SK-N-SH (cell line): ENCODE data around the gene BBX. TPM values are rescaled to one million over a fixed set of nuclear protein-coding genes. Genes with fewer than 3 reads are reported as not detected.
A peak's percentile ranks its signal among the peaks of the same experiment; 100 is the strongest.

Source experiments
- CTCF ChIA-PET: fragments of 300-600, 350-600 bp; formaldehyde crosslinking; extraction: SDS; loops from one replicate; lab custom pipeline; 2021; lab: Yijun Ruan, JAX
- POLR2A ChIA-PET: fragments of 350-600 bp; sonication (Branson Sonifier 250); formaldehyde crosslinking; extraction: SDS; loops from one replicate; lab custom pipeline; 2020; ENCODE audit warnings: antibody characterized with exemption, inconsistent platforms; lab: Yijun Ruan, JAX
- DNase-seq: peaks from one replicate; pipeline ENCODE4 v3.0.0; 2012
- H2AFZ ChIP-seq: fragments of 200-600 bp; sonication (generic); 2 replicates; pipeline ENCODE4 v1.8.1; 2016; ENCODE audit warnings: antibody characterized with exemption, mild to moderate bottlenecking, low read depth
- H3F3A ChIP-seq: fragments of 200-600 bp; sonication (generic); replicated peaks from 2 replicates; pipeline ENCODE3; 2016; ENCODE audit warnings: antibody characterized with exemption, mild to moderate bottlenecking; ENCODE audit not compliant: insufficient read depth
- H3K27ac ChIP-seq, 2 experiments: fragments of 200-500 bp in 1 of 2; fragments of 200-600 bp in 1 of 2; sonication (Bioruptor generic) in 1 of 2; sonication (generic), shearing (Covaris generic) in 1 of 2; 2 replicates each; pipeline versions ENCODE4 v1.5.1 to v1.6.1; 2014 to 2016; ENCODE audit warnings: low read depth in 2 of 2, inconsistent platforms in 1 of 2, low read length in 1 of 2, mild to moderate bottlenecking in 1 of 2, mixed read lengths in 1 of 2
- H3K27me3 ChIP-seq: fragments of 200-600 bp; sonication (generic), shearing (Covaris generic); 2 replicates; pipeline ENCODE4 v1.6.1; 2016; ENCODE audit warnings: mixed run types; ENCODE audit not compliant: insufficient read depth
- H3K36me3 ChIP-seq, 2 experiments: fragments of 200-500 bp in 1 of 2; fragments of 200-600 bp in 1 of 2; sonication (Bioruptor generic) in 1 of 2; sonication (generic) in 1 of 2; replicated peaks in 1 of 2; 2 replicates each; pipeline versions ENCODE3 to v1.5.1; 2014 to 2016; ENCODE audit warnings: low read length in 1 of 2, mild to moderate bottlenecking in 1 of 2; ENCODE audit not compliant: insufficient read depth in 2 of 2, control insufficient read depth in 1 of 2
- H3K4me1 ChIP-seq, 2 experiments: fragments of 200-500 bp in 1 of 2; fragments of 200-600 bp in 1 of 2; sonication (Bioruptor generic) in 1 of 2; sonication (generic), shearing (Covaris generic) in 1 of 2; 2 replicates each; pipeline versions ENCODE4 v1.5.1 to v1.6.1; 2014 to 2016; ENCODE audit warnings: low read depth in 1 of 2, low read length in 1 of 2, mixed run types in 1 of 2; ENCODE audit not compliant: insufficient read depth in 2 of 2, control insufficient read depth in 1 of 2
- H3K4me2 ChIP-seq: fragments of 200-600 bp; sonication (generic), shearing (Covaris generic); 2 replicates; pipeline ENCODE4 v1.6.1; 2017; ENCODE audit warnings: mixed run types
- H3K4me3 ChIP-seq, 2 experiments: fragments of 200-500 bp in 1 of 2; fragments of 200-600 bp in 1 of 2; sonication (Bioruptor generic) in 1 of 2; sonication (generic), shearing (Covaris generic) in 1 of 2; 2 replicates each; pipeline versions ENCODE4 v1.5.1 to v1.8.1; 2014 to 2016; ENCODE audit warnings: low read depth in 2 of 2, inconsistent platforms in 1 of 2, low read length in 1 of 2, mild to moderate bottlenecking in 1 of 2, mixed read lengths in 1 of 2, moderate library complexity in 1 of 2
- H3K79me2 ChIP-seq: fragments of 200-600 bp; sonication (generic); 2 replicates; pipeline ENCODE4 v1.8.1; 2017; ENCODE audit warnings: mild to moderate bottlenecking; ENCODE audit not compliant: insufficient read depth
- H3K9ac ChIP-seq: fragments of 200-600 bp; sonication (generic); 2 replicates; pipeline ENCODE4 v1.6.1; 2017; ENCODE audit warnings: mixed run types
- H3K9me2 ChIP-seq: fragments of 200-600 bp; sonication (generic); 2 replicates; pipeline ENCODE4 v1.6.1; 2017; ENCODE audit warnings: mixed run types
- H3K9me3 ChIP-seq: fragments of 200-600 bp; sonication (generic); 2 replicates; pipeline ENCODE4 v1.6.1; 2017; ENCODE audit warnings: mixed run types, mild to moderate bottlenecking, moderate library complexity
- H4K20me1 ChIP-seq: fragments of 200-600 bp; sonication (generic); 2 replicates; pipeline ENCODE4 v1.6.1; 2017; ENCODE audit warnings: mild to moderate bottlenecking, mixed run types; ENCODE audit not compliant: insufficient read depth
- CHD2 ChIP-seq: fragments of 150-350 bp; IDR thresholded peaks from 2 replicates; pipeline ENCODE4 v1.6.1; 2018; ENCODE audit warnings: low read length; ENCODE audit not compliant: partially characterized antibody
- EZH2phosphoT487 ChIP-seq: fragments of 200-600 bp; sonication (generic); IDR thresholded peaks from 2 replicates; pipeline ENCODE4 v1.6.1; 2017; ENCODE audit warnings: low read depth, mixed run types, mild to moderate bottlenecking, antibody characterized with exemption, moderate library complexity, borderline replicate concordance
- MXI1 ChIP-seq: IDR thresholded peaks from 2 replicates; pipeline ENCODE4 v1.6.1; 2012; ENCODE audit warnings: mild to moderate bottlenecking, low read depth, low read length, improper control_type of control experiment
- NFIC ChIP-seq: IDR thresholded peaks from 2 replicates; pipeline ENCODE4 v1.4.0; 2012; ENCODE audit warnings: borderline replicate concordance
- TAF1 ChIP-seq: IDR thresholded peaks from 2 replicates; pipeline ENCODE4 v1.6.1; 2012; ENCODE audit warnings: low read depth, mild to moderate bottlenecking, low read length, moderate library complexity, borderline replicate concordance
- TCF12 ChIP-seq: IDR thresholded peaks from 2 replicates; pipeline ENCODE4 v1.4.0; 2012
- YY1 ChIP-seq: IDR thresholded peaks from 2 replicates; pipeline ENCODE4 v1.4.0; 2012; ENCODE audit warnings: low read depth, mild to moderate bottlenecking
- WGBS: methylation state at CpG from one replicate; pipeline ENCODE4 v1.1.6; 2017; ENCODE audit warnings: low lambda C conversion rate; 5-methylcytosine and 5-hydroxymethylcytosine counted together
- polyA plus RNA-seq, 3 experiments: library from polyadenylated mRNA; depleted of rRNA; stranded (reverse); fragments of >200 nt; gene quantifications; 2 replicates each; pipeline ENCODE4 v1.2.3, GENCODE V29; 2012
- TF ChIP-seq, protein P1 (sequence below): IDR thresholded peaks from 2 replicates; pipeline ENCODE4 v1.4.0; 2012; ENCODE audit warnings: low read depth, borderline replicate concordance
- TF ChIP-seq, protein P2 (sequence below): IDR thresholded peaks from 2 replicates; pipeline ENCODE4; 2012

BBX gene
- polyA plus RNA-seq, 1 of the 3 experiments (the other 2 are of a cell fraction), result 14.2 TPM

DNA sequence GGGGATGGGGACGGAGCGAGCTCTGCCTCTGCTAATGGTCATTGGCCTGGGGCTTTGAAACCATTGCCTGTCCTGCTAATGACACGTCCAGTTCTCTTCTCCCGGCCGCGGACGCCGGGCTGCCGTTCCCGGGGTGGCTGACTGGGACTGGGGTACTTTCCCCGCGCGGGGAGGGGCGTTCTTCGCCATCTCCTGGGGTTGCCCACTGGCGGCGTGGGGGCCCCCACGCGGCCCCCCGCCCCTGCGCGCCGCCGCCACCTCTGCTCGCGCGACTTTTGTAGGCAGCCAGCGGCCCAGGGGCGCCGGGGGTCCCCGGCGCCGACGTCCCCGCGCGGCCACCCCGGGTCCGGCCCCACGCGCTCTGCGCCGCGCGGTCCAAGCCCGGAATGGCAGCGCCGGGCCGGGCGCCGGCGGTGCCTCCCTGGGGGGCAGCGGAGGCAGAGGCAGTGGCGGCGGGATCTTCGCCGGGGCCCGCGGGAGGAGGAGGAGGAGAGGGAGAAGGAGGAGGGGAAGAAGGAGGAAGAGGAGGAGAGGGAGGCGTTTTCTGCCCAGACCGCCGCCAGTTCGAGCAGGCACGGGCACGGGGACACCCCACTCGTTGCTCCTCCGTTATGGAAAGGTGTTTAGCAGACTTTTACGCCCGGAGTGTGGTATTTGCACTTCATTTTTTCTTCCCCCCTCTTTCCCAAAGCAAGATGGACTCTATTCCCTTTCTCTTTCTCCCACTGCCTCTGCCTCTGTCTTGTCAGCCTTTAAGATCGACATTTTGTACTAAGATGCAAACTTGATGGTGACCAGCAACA lies 2.3 kb downstream of the BBX start:
- Histone ChIP-seq H3K27me3 (no peaks in the 10 kb centered on the region), H3K4me1 (peaks cover 6 to 9% of the 10 kb centered on the region in 2 experiments; a peak in 3 of 4 replicates), H3K4me3 (peak overlapping the region; percentile 78 to 89), H3K79me2 (peaks cover 37% of the 10 kb centered on the region), H3K9me2 (no peaks in the 10 kb centered on the region), H2AFZ (peak overlapping the region; percentile 95), H3K36me3 (peaks cover 18 to 23% of the 10 kb centered on the region in 2 experiments), H3K9ac (peak overlapping the region; percentile 85), H3K9me3 (no peaks in the 10 kb centered on the region), H3F3A (peaks cover 9% of the 10 kb centered on the region), H4K20me1 (no peaks in the 10 kb centered on the region), H3K4me2 (peak overlapping the region; percentile 97), H3K27ac (peak overlapping the region; percentile 86 to 92)
- WGBS, result 1% methylated on average over 15 of the region's 70 CpGs
- peak; percentile 82 for DNase-seq
- POLR2A ChIA-PET, result interaction anchor here (2.1 kb wide), 1 partner anchor 94 kb away, joined by 18 read pairs; no protein-coding TSS in a partner anchor
- CTCF ChIA-PET, result interaction anchor here (0.8 to 1.5 kb wide), 4 partner anchors 49 to 289 kb away, joined by 3 to 5 read pairs (median 4); no protein-coding TSS in a partner anchor
- TF ChIP-seq NFIC, result no peak
- peak; percentile 37 for TF ChIP-seq MXI1
- TF ChIP-seq CHD2, result peak; percentile 68

DNA sequence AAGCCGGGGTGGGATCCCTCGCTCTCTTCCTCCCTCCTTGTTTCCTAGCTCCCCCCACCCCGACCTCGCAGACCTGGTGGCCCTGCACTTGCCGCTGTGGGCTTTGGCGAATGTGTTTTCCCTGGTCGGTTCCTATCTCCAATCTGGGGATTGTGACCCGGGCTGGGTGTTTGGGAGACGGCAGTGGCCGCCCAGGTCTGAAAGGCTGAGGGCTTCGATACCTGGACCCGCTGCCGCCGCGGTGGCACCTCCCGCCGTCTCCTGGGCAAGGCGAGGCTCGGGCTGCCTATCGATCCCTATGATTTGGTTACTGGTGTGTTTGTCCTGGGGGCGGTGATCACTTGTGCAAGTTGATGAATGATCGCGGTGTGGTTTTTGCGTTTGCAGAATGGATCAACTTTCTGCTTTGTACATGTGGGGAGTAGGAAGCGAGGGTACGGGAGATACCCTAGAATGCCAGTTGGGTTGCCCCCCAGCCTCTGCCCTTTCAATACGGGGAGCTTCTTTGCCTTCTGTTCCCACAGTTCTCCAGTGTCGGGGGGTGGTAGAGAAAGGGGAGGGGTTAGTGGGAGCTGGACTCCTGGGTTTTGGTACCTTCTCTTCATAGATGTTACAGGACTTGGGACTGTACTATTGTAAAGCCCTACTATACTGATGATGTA lies 3.0 kb downstream of the BBX start:
- no peaks in the 10 kb centered on the region for H3K9me3 ChIP-seq
- peaks cover 6 to 9% of the 10 kb centered on the region in 2 experiments; a peak in 3 of 4 replicates for H3K4me1 ChIP-seq
- CTCF ChIA-PET, result interaction anchor here (1.0 to 1.5 kb wide), 3 partner anchors 105 to 290 kb away, joined by 3 to 5 read pairs (median 5); no protein-coding TSS in a partner anchor
- POLR2A ChIA-PET, result interaction anchor here (2.1 kb wide), 1 partner anchor 94 kb away, joined by 18 read pairs; no protein-coding TSS in a partner anchor
- peak overlapping the region; percentile 86 to 92; a peak in 2 of 4 replicates for H3K27ac ChIP-seq
- peak overlapping the region; percentile 97 for H3K4me2 ChIP-seq
- H3K36me3 ChIP-seq, result peaks cover 18 to 24% of the 10 kb centered on the region in 2 experiments
- WGBS, result 12% methylated on average over 28 of the region's 28 CpGs
- peak overlapping the region; percentile 95 for H2AFZ ChIP-seq
- peak; percentile 55 for DNase-seq
- no peaks in the 10 kb centered on the region for H3K27me3 ChIP-seq
- no peaks in the 10 kb centered on the region for H4K20me1 ChIP-seq
- TF ChIP-seq TAF1 (no peak), YY1 (no peak), EZH2phosphoT487 (no peak), TCF12 (no peak), CHD2 (no peak)
- TF ChIP-seq, protein P1, sequence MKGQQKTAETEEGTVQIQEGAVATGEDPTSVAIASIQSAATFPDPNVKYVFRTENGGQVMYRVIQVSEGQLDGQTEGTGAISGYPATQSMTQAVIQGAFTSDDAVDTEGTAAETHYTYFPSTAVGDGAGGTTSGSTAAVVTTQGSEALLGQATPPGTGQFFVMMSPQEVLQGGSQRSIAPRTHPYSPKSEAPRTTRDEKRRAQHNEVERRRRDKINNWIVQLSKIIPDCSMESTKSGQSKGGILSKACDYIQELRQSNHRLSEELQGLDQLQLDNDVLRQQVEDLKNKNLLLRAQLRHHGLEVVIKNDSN, result no peak
- TF ChIP-seq, protein P2, sequence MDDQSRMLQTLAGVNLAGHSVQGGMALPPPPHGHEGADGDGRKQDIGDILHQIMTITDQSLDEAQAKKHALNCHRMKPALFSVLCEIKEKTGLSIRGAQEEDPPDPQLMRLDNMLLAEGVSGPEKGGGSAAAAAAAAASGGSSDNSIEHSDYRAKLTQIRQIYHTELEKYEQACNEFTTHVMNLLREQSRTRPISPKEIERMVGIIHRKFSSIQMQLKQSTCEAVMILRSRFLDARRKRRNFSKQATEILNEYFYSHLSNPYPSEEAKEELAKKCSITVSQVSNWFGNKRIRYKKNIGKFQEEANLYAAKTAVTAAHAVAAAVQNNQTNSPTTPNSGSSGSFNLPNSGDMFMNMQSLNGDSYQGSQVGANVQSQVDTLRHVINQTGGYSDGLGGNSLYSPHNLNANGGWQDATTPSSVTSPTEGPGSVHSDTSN, result no peak
- H3K4me3 ChIP-seq, result peak overlapping the region; percentile 78 to 89
- H3K9ac ChIP-seq, result peak overlapping the region; percentile 85
- H3K79me2 ChIP-seq, result peaks cover 39% of the 10 kb centered on the region
- peaks cover 9% of the 10 kb centered on the region for H3F3A ChIP-seq
- H3K9me2 ChIP-seq, result no peaks in the 10 kb centered on the region
